PC-9 (cell line): ENCODE results near the gene ZNHIT2. TPM values are rescaled to one million over a fixed set of nuclear protein-coding genes. Genes with fewer than 3 reads are reported as not detected.
A peak's percentile ranks its signal among the peaks of the same experiment; 100 is the strongest.

Experiments
- BruUV-seq: library from RNA; stranded (reverse); fragments of 400-500 nt; replicated peaks from 2 replicates; lab custom pipeline; 2021; lab: Mats Ljungman, UMichigan
- CTCF ChIA-PET: fragments of 300-600 bp; sonication (Branson Sonifier 250); formaldehyde crosslinking; loops from one replicate; lab custom pipeline; 2022; ENCODE audit warnings: antibody characterized with exemption; lab: Charles Lee
- POLR2A ChIA-PET: fragments of 300-600 bp; sonication (Branson Sonifier 250); formaldehyde crosslinking; loops from one replicate; lab custom pipeline; 2022; ENCODE audit warnings: antibody characterized with exemption; ENCODE audit not compliant: unreplicated experiment; lab: Charles Lee
- DNase-seq, 2 experiments: peaks; one replicate each; pipeline versions ENCODE4 v3.0.0 to v3.0.0-alpha.2; 2015 to 2022; ENCODE audit warnings: mixed read lengths in 1 of 2
- H2AFZ ChIP-seq: fragments of 200-600 bp; sonication (generic); 2 replicates; pipeline ENCODE4 v1.8.1; 2017; ENCODE audit warnings: antibody characterized with exemption
- H3F3A ChIP-seq: fragments of 200-600 bp; sonication (generic); 2 replicates; pipeline ENCODE4 v1.8.1; 2017; ENCODE audit warnings: antibody characterized with exemption, mild to moderate bottlenecking, low read depth; ENCODE audit not compliant: insufficient read depth
- H3K27ac ChIP-seq: fragments of 200-600 bp; sonication (generic); 2 replicates; pipeline ENCODE4 v1.6.1; 2016; ENCODE audit warnings: mixed run types
- H3K27me3 ChIP-seq: fragments of 200-600 bp; sonication (generic); 2 replicates; pipeline ENCODE4 v1.6.1; 2016; ENCODE audit warnings: low read depth, mixed run types; ENCODE audit not compliant: insufficient read depth
- H3K36me3 ChIP-seq: fragments of 200-600 bp; sonication (generic); 2 replicates; pipeline ENCODE4 v1.6.1; 2016; ENCODE audit warnings: low read depth, mixed run types
- H3K4me1 ChIP-seq: fragments of 200-600 bp; sonication (generic); replicated peaks from 2 replicates; pipeline ENCODE4 v1.6.1; 2016; ENCODE audit warnings: mixed run types; ENCODE audit not compliant: insufficient read depth
- H3K4me2 ChIP-seq: fragments of 200-600 bp; sonication (generic); 2 replicates; pipeline ENCODE4 v1.6.1; 2017; ENCODE audit warnings: mixed run types
- H3K4me3 ChIP-seq: fragments of 200-600 bp; sonication (generic); 2 replicates; pipeline ENCODE4 v1.6.1; 2016; ENCODE audit warnings: mixed run types
- H3K79me2 ChIP-seq: fragments of 200-600 bp; sonication (generic); 2 replicates; pipeline ENCODE4 v1.6.1; 2017; ENCODE audit warnings: low read depth, mixed run types
- H3K9me2 ChIP-seq: fragments of 200-600 bp; sonication (generic); 2 replicates; pipeline ENCODE4 v1.8.1; 2017; ENCODE audit warnings: mild to moderate bottlenecking; ENCODE audit not compliant: insufficient read depth
- H3K9me3 ChIP-seq: fragments of 200-600 bp; sonication (generic); 2 replicates; pipeline ENCODE4 v1.8.1; 2016; ENCODE audit warnings: low read depth; ENCODE audit not compliant: insufficient read depth
- H4K20me1 ChIP-seq: fragments of 200-600 bp; sonication (generic); 2 replicates; pipeline ENCODE4 v1.8.1; 2017; ENCODE audit not compliant: insufficient read depth
- EZH2 ChIP-seq: fragments of 200-600 bp; sonication (generic); IDR thresholded peaks from 2 replicates; pipeline ENCODE4 v1.8.0; 2017; ENCODE audit warnings: antibody characterized with exemption, low read depth
- intact Hi-C: fragments of 100-400 bp; cut with micrococcal nuclease; formaldehyde crosslinking; loops from one replicate; pipeline ENCODE4 v1.10.0; 2022; ENCODE audit not compliant: unreplicated experiment
- total RNA-seq: library from RNA; stranded (reverse); gene quantifications from 2 replicates; pipeline ENCODE4 v1.2.3, GENCODE V29; 2021
- TF ChIP-seq, protein P1 (sequence below): fragments of 200-600 bp; sonication (generic); conservative IDR thresholded peaks from 2 replicates; pipeline ENCODE4 v1.6.1; 2017; ENCODE audit warnings: mixed run types, antibody characterized with exemption, mild to moderate bottlenecking, moderate library complexity

Gene ZNHIT2
- total RNA-seq, 1 experiment from 2014 or later: 13.7 TPM

DNA sequence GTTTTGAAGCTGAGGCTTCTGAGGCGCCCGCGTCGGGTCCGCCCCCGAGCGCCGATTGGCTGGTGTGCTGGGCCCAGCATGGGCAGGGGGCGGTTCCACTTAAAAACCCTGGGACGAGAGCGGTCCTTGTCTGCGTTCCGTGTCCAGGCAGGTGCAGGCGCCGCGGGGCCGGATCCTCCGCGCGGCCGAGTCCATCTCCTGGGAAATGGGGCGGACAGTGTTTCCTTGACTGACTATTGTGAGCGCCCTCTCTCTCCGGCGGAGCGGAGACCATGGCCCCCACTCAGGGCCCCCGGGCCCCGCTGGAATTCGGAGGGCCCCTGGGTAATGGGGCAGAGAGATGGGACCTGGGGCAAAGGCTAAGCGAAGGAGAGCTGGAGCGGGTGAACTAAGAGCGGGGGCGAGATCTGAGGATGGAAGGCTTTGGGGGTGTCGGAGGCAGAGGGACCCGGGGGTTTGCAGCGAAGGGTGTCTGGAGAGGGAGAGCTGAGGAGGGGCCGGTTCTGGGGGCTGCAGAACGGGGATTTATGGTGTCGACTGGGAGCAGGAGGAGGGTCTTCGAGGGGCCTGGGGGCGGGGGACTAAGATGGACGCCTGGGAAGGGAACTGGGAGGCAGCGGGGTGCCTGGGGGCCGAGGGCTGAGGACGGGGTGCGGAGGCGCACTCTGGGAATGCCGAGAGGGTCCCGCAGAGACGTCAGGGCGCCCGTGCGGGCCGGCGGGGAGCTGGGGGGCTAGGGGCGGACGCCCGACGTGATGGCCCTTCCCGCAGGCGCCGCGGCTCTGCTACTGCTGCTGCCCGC, 5.6 kb downstream of the ZNHIT2 start, which contains the start of gene TM7SF2:
Gene TM7SF2 (plus strand): TSS at position 129 of the 802 bp plus-strand sequence. CDS start 144 bp downstream, at position 273.
- H3K4me3 ChIP-seq: peak within 1 kb of the TSS; percentile 78
- TF ChIP-seq, protein P1, sequence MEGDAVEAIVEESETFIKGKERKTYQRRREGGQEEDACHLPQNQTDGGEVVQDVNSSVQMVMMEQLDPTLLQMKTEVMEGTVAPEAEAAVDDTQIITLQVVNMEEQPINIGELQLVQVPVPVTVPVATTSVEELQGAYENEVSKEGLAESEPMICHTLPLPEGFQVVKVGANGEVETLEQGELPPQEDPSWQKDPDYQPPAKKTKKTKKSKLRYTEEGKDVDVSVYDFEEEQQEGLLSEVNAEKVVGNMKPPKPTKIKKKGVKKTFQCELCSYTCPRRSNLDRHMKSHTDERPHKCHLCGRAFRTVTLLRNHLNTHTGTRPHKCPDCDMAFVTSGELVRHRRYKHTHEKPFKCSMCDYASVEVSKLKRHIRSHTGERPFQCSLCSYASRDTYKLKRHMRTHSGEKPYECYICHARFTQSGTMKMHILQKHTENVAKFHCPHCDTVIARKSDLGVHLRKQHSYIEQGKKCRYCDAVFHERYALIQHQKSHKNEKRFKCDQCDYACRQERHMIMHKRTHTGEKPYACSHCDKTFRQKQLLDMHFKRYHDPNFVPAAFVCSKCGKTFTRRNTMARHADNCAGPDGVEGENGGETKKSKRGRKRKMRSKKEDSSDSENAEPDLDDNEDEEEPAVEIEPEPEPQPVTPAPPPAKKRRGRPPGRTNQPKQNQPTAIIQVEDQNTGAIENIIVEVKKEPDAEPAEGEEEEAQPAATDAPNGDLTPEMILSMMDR: no peak
- no peak for TF ChIP-seq EZH2
- no TSS peak for BruUV-seq
- H3K9me2 ChIP-seq: no peaks in the 10 kb centered on the region
- peak; percentile 92 to 97 for DNase-seq
- CTCF ChIA-PET: interaction anchor here (0.6 to 1.5 kb wide), 5 partner anchors 70 to 710 kb away, joined by 3 to 6 read pairs (median 3); partner anchors contain the start of gene CAPN1
- POLR2A ChIA-PET: interaction anchor here (0.6 to 0.9 kb wide), 15 partner anchors 10 to 395 kb away, joined by 3 to 7 read pairs (median 4); partner anchors contain the start of gene FAU
- H3K9me3 ChIP-seq: no peaks in the 10 kb centered on the region
- peaks cover 40% of the 10 kb centered on the region for H3K4me1 ChIP-seq
- no peaks in the 10 kb centered on the region for H3K36me3 ChIP-seq
- H3K4me2 ChIP-seq: peak within 1 kb of the TSS; percentile 100
- intact Hi-C loops: loop anchor here (2.0 to 5.0 kb wide), 2 partner anchors 220 to 265 kb away; partner anchors contain the start of gene DPF2
- peak within 1 kb of the TSS; percentile 52; the same call in 1 of the 2 replicates for H2AFZ ChIP-seq
- H3F3A ChIP-seq: peaks cover 59% of the 10 kb centered on the region
- H3K27ac ChIP-seq: no peak within 1 kb of the TSS
- H4K20me1 ChIP-seq: no peaks in the 10 kb centered on the region
- H3K27me3 ChIP-seq: no peaks in the 10 kb centered on the region
- H3K79me2 ChIP-seq: peaks cover 32% of the 10 kb centered on the region

DNA sequence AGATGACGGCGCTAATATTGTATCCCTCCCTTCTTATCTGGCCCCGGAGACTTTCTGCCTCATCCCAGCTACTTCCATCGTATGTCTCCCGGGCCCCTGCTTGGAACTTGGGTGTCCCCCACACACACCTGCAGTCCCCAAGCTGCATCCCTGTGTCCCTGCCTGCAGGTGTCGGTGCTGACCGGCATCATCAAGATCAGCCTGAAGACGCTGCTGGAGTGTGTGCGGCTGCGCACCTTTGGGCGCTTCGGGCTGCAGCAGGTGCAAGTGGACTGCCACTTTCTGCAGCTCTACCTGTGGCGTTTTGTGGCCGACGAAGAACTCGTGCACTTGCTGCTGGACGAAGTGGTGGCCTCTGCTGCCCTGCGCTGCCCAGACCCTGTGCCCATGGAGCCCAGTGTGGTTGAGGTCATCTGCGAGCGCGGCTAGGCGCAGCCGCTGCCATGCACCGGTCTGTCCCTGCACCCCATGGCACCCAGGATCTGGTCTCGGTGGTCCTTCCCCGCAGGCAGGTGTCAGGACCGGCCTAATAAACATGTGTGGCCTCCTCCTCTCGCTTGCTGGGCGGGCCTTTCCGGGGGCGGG, 6.2 kb downstream of the ZNHIT2 start:
- intact Hi-C loops: loop anchor here (2.0 to 5.0 kb wide), 2 partner anchors 221 to 264 kb away; partner anchors contain the start of gene DPF2
- H3K27ac ChIP-seq: no peak overlapping the region
- peak overlapping the region; percentile 100; the same call in 1 of the 2 replicates for H3K4me2 ChIP-seq

More for the DNA sequence above, 6.2 kb downstream of the ZNHIT2 start:
- H3K4me3 ChIP-seq: no peak overlapping the region; the same call in 1 of the 2 replicates
- H2AFZ ChIP-seq: no peak overlapping the region
- H3K9me2 ChIP-seq: no peaks in the 10 kb centered on the region
- H3F3A ChIP-seq: peaks cover 52% of the 10 kb centered on the region
- TF ChIP-seq, protein P1: no peak
- TF ChIP-seq EZH2: no peak
- H3K79me2 ChIP-seq: peaks cover 25% of the 10 kb centered on the region
- POLR2A ChIA-PET: interaction anchor here (0.6 to 0.9 kb wide), 13 partner anchors 11 to 396 kb away, joined by 3 to 7 read pairs (median 3); partner anchors contain the start of gene POLA2
- H3K36me3 ChIP-seq: no peaks in the 10 kb centered on the region
- DNase-seq: no peak
- CTCF ChIA-PET: interaction anchor here (0.6 to 0.7 kb wide), 5 partner anchors 62 to 706 kb away, joined by 3 to 4 read pairs (median 3); partner anchors contain the start of gene CAPN1
- BruUV-seq: no TSS peak
- no peaks in the 10 kb centered on the region for H3K27me3 ChIP-seq
- H4K20me1 ChIP-seq: no peaks in the 10 kb centered on the region
- H3K4me1 ChIP-seq: peaks cover 36% of the 10 kb centered on the region
- H3K9me3 ChIP-seq: no peaks in the 10 kb centered on the region
